NCI-H2029 treated with DMSO at 0.1 percent for 48 hours (cell line): Measurements from ENCODE around the gene ZHX3.
"Not testable (repeated sequence)": the region's sequence is repeated elsewhere in the genome, so short reads cannot be mapped to it uniquely, and the experiment has no call there.

Experiments used
- DNase-seq: peaks from one replicate; lab custom pipeline; 2025; lab: John Stamatoyannopoulos, UW

The ZHX3 gene

DNA sequence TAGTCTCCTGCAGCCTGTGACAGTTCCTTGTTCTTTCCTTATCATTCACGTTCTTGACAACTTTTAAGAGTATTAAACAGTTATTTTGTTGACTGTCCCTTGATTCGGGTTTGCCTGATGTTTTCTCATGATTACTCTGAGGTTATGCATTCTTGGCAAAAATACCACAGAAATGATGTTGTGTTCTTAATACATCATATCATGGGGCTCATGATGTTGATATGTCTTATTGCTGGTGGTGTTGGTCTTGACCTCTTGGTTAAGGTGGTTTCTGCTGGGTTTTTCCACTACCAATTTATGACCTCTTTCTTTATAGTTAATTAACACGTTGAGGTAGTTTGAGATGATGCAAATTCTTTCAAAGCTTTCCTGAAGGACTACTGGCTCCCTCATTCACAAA is 59.1 kb downstream of the ZHX3 start:
- DNase-seq, result no peak

DNA sequence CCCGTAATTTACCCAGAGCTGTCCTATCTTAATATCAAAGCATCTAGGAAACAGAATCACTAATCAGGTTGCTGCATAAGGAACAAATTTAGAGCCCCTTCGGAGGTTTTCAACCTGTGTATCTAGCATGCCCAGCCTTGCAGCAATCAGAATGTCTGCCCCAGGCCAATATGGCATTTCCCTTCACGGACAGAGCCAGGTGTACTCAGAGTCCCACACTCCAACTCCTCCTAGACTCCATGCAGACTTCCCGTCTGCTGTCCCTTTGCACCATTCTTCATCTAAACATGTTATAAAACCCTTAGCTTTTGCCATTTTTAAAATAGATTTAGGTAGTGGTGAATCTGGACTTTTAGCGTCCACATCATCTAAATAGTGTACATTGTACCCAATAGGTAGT is 61.0 kb downstream of the ZHX3 start:
- no peak for DNase-seq

DNA sequence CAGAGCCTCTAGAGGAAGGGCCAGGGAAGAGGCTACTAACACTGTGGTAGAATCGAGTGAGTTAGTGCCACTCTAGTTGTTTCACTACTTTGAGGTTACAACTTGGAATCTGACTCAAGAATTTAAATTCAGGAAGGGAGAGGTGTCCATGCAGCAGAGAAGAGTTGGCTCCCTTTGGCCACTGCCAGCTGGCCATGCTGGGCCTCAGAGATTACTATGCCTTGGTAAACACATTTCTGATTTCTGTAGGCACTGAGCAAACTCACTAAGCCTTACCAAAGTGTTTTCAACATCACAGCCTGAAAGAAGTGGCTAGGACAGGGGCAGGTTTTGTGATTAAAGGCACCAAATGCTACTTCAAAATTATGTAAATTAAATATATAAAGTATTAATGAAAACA is 61.9 kb downstream of the ZHX3 start:
- DNase-seq, result no peak

DNA sequence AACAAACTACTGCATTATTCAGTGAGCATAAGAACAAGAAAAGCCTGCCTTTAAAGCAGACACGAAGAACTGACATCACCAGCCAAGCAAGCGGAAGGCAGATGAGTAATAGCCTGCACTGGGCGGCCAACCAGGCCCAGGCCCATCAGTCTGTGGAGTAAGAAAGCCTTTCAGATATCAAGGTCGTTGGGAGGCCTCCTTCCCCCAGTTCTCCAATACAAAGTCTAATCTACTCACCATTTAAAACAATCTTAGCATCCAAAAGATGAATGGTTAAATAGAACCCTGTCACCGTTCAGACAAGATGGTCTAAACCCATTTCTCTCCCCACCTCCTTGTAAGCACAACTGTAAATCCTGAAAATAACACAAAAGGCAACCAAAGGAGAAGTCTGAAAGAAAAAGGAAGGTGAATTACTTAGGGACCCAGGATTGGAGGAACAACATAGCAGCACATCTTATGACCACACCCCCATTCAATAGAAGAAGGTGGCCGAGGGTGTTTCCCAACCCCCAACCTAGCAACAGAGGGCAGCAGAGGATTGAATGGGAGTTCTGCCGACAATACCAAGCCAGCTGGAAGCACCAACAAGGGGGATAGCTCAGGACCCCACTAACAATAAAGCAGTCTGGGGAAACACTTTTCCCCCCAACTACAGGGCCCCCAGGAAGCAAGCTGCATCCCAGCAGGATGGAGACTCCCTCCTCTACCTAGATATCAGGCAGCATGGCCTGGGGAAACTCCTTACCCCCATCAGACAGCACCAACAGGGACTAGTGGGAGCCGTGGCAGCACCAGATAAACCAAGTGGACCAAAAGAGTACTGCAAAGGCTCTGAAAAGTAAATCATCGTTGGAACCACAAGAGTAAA is 67.9 kb downstream of the ZHX3 start:
- DNase-seq, result no peak

DNA sequence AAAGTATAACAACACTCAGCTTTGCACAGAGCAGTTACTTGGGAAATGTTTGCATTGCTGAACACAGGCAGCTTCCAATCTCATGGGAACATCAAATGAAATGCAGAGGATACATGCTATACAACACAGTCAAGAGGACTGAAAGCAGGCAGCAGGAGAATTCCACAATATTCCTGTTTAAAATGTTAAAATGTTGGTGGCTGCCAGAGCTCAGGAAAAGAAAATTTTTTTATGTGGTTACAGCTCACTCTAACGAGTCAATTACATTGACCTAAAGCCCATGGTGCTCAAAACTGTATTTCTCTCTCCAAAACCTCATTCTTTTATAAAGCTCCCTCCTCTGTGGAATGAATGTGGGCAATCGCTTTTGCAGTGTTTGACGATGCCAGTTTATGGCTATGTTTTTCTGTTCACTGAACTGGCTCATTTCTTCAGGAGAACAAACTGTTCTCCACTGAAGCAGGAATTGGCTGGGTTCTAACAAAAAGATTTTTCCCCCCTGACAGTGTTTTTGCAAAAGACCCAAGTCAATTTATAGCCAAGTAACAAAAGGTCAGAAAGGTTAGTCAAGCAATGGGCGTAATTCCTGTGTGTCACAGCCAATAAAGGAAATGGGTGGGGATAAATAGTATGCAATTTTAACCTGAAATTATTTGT is 69.0 kb downstream of the ZHX3 start:
- no peak for DNase-seq

DNA sequence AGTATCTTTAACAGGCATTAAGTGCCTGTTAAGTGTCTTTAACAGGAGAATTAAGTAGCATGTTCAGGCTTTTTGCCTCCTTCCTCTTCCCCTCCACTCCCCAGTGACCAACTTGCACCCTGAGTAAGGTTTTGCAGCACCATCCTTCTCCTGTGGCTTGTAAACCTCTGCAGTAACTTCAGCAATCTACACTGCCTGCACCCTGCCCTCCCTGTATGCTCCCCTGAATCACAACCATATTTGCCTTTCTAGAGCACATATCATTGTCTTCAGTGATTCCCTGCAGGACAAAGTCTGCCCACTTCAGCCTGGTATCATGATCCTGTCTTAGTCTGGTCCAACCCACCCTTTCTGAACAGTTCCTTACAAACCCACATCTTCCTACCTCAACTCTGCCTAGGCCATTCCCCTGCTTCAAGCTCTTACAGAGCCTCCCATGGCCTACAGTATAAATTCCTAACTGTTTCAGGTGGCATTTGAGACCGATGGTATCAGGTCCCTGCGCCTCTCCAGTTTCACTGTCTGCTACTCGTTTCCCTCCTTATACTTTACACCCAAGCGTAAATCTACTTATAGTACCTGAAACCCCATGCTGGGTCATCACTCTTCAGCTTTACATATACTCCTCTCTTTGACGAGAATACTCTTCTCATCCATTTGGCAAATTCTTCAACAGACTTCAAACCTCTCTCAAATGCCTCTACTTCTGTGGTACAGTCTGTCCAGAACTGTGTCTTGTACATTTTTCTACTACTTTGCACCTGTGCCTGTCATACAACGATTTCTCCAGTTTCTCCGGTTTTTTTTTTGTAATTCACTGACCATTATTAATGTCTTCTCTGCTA is 69.8 kb downstream of the ZHX3 start:
- no peak for DNase-seq

DNA sequence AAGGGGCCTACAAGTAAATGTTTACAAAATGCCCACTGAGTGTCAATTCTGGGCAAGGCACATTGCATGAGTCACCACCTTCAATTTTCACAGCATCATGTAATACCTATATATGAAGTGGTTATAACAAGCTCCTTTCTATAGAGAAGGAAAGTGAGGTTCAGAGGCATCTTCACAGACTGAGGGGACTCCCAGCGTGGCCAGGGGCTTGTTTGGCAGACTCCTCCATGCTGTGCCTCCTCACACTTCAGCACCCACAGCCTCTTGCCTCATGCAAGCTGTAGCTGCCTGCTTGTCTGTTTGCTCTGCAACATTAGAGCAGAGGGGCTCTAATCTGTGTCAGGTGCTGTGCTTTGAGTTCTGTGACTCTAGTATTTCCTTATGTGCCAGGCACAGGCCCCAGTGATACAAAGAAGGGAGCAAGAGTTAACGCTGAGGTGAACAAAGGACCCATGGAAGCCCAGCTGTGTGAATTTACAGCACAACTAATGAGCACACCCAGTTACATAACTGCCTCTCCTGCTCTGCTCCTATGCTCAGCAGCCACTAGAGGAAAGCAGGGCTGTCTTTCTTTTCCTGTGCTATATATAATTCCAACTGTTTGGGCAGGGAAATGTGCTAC is 72.3 kb downstream of the ZHX3 start:
- DNase-seq, result no peak

DNA sequence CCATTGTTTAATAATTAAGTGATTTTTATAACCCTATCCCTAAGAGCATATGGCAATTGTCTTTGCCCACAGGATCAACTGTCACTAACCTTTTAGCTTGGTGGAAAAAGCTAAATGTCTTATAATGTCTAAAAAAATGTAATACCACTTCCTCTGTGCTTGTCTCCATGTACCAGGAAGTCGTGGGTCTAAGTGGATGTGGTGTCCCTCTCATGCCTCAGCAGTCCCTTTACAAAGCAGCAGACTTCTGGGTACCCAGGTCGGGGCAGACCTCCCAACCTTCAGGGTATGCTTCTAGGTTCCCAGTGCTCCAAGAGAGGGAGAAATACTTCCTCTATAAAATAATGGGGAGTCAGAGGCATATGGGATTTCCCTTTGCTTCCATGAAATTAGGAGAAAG is 74.7 kb downstream of the ZHX3 start:
- DNase-seq, result no peak

DNA sequence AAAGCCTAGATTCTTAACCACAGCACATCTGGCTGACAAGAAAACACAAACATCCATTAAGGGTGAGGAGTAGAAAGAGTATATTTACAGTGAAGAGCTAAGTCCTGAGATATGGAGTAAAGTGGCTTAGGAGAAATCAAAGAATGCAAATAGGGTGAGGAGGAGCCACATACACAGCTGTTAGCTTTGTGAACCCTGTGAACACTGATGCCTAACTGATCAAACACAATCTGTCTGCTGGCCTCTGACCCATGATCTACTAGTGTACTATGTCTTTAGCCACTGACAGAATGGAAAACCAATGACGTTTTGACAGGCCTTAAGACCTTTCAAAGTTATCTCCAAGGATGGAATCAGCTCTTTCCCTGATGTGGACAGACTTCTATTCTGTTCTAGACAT is 75.2 kb downstream of the ZHX3 start:
- DNase-seq, result no peak

DNA sequence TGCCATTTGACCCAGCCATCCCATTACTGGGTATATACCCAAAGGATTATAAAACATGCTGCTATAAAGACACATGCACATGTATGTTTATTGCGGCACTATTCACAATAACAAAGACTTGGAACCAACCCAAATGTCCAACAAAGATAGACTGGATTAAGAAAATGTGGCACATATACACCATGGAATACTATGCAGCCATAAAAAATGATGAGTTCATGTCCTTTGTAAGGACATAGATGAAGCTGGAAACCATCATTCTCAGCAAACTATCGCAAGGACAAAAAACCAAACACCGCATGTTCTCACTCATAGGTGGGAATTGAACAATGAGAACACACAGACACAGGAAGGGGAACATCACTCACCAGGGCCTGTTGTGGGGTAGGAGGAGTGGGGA is 80.3 kb downstream of the ZHX3 start:
- DNase-seq, result not testable (repeated sequence)

DNA sequence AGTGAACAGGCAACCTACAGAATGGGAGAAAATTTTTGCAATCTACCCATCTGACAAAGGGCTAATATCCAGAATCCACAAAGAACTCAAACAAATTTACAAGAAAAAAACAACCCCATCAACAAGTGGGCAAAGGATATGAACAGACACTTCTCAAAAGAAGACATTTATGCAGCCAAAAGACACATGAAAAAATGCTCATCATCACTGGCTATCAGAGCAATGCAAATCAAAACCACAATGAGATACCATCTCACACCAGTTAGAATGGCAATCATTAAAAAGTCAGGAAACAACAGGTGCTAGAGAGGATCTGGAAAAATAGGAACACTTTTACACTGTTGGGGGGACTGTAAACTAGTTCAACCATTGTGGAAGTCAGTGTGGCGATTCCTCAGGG is 80.7 kb downstream of the ZHX3 start:
- not testable (repeated sequence) for DNase-seq

DNA sequence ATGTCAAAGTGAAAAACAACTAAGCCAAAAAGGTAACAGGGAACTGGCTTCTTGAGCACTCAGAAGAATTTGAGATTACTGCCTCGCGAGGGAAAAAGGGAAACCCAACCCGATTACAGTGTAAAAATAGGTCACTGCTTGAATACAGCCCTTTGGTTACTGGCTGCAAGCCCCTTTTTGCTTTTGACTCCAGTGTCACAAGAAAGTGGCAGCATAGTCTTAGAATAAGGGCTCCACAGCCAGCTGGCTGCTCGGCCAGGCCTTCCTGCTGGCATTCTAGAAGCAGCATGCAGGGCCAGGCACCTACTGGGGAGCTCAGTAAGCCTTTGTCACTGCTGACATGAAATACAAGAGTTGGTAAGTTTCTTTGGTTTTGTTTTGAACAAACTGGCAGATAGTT is 83.0 kb downstream of the ZHX3 start:
- no peak for DNase-seq

DNA sequence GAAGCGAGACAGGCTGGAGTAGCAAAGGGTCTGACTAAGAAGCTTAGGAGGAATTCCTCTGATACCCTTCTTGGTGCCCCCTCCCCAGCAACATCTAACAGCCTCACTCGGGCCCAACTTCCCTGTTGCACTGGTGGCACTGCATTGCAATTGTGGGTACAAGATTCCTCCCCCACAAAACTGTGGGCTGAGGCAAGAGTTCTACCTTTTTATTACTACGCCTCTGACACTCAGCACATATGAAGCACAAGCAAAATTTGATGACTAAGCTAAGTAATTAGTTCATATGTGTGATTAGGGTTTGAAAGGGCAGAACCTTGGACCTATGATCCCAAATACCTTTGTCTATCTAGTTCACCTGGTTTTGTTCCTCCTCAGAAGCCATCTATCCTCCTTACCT is 83.5 kb downstream of the ZHX3 start:
- DNase-seq, result no peak

DNA sequence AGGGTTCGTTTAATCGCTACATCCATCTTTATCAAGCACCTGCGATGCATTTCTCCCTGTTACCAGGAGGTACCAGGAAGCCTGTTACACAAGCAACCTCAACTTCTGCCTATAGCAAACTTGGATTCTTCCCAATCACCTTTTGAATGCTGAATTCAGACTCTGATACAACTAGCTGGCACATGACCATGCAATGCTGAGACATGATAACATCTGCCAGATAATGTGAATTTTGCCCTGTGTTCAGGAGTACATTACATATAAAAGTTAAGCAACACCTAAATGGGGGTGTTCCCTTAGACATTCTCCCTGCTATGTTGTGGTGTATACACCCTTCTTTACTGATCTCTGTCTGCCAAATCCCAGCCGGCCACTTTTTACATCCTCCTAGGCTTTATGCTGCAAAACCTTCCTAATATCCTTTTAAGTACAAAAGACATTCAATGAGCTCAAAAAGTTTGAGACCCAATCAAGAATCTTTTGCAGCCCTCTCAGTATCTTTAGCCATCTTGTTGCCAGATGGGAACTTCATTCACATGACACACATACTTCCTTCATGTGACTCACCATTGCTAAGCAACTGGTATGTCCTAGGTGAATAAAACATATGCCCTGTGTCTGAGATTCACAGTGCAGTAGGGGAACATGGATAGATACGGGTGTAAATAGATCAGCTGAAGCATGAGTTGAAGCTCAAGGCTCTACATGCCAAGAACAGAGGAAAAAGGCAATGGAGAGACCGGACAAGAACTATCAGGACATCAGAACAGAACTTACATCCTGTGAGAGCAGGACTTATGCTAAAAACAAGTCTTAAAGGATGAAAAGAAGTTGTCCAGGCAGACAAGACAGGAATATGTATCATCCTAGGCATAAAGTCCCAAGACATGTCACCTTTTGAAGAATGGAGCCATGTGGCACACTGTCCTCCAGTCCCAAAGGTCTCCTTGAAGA is 84.3 kb downstream of the ZHX3 start:
- no peak for DNase-seq

DNA sequence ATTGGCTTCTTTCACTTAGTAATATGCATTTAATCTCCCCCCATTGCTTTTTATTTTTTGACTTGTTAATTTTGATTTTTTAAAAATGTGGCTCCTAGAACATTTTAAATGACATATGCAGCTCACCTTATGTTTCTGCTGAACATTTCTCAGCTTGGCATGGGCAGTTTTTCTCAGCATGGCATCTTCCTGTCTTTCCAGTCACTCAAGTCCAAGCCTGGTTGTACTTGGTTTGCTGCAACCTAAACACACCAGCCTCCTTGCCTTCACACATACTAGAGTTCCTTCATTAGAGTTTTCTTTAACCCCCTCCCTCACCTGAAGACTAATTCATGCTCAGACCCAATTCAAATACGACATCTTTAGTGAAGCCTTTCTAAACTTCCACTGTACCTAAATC is 86.4 kb downstream of the ZHX3 start:
- DNase-seq, result no peak

DNA sequence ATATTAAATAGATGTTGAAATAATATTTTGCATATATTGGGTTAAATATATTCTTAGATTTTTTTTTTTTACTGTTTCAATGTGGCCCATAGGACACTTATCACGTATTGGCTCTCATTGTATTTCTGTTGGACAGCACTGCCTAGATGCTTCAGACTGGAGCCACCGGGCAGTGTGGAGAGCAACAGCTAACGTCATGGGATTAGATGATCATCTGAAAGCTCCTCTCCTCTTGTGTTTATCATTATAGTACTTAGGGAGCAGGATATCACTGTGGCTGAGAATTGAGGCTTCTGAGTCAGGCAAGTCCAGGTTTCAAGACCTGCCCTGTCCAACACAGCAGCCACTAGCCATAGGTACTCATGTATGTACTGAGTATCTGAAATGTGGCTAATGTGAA is 87.4 kb downstream of the ZHX3 start:
- DNase-seq, result no peak

DNA sequence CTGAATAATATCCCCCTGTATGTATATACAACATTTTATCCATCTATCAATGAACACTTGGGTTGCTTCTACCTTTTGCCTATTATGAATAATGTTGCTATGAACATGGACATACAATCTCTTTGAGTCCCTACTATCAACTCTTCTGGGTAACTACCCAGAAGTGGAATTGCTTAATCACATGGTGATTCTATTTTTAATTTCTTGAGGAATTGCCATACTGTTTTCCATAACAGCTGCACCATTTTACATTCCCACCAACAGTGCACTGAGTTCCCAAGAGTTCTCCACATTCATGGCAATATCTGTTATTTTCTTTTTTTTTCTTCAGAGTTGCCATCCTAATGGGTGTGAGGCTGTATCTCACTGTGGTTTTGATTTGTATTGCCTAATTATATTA is 88.3 kb downstream of the ZHX3 start:
- DNase-seq, result no peak

DNA sequence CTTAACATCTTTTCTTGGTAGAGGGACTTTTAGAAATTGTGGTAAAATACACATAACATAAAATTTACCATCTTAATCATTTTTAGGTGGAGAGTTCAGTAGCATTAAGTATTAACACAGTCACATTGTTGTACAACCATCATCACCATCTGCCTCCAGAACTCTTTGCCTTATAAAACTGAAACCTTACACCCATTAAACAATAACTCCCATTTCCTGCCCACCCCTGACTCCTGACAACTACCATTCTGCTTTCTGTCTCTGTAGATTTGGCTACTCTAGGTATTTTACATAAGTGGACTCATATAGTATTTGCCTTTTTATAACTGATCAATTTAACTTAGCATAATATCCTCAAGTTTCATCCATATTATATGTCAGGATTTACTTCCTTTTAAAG is 88.7 kb downstream of the ZHX3 start:
- peak; percentile 9 for DNase-seq

DNA sequence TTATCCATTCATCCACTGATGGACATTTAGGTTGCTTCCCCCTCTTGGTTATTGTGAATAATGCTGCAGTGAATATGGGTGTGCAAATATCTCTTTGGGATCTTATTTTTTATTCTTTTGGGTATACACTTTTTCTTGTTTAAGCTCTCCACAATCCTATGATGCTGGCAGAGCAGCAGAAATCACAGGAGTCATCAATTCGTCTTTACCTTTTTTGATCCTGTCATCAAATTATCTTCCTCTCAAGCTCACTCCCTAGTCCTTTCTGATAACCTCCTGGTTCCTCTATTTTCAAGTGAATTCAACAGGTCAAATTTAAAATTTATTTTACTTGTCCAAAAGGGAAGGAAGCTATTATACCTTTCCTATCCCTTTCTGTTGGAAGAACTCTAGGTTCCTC is 91.1 kb downstream of the ZHX3 start:
- no peak for DNase-seq

DNA sequence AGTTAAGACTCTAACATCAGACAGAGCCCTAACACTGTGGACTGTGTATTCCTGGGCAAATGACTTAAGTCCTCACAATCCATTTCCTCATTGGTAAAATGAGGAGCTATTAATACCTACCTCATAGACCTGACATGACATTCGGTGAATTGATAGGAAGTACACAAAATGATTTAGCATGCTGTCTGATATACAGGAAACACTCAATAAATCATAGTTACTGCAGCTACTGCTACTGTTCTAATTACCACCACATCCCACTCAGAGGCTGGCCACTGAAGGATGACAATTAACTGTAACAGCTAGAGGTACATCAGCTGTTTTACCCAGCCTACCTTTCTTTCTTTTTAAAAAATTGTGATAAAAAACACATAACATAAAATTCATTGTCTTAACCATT is 92.4 kb downstream of the ZHX3 start:
- no peak for DNase-seq

DNA sequence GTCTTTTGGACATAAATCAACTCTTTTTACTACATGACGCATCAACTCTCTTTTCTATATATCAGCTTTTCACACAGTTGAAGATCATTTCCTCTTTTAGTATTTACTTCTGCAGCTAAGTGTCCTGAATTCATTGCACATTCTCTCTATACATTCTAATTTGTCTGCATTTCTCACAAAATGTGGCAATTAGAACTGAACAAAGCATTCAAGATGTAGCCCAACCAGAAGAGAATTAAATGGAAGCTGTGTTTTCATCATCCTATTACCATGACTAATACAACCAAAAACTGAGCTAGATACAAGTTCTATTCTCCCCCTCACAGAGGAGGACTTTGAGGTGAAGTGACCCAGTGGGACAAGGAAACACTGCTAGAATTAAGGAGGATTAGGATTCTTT is 93.2 kb downstream of the ZHX3 start:
- DNase-seq, result no peak
